ENCODE measurements around the gene C19orf73.

- TF ChIP-seq ARNTL (CRISPR knock-in tag; IDR thresholded peaks at IDR 0.05; ENCODE audit: borderline replicate concordance, low read depth) (no peak), GLIS3 (CRISPR knock-in tag; IDR thresholded peaks at IDR 0.05) (no peak), PATZ1 (CRISPR knock-in tag; IDR thresholded peaks at IDR 0.05; ENCODE audit: borderline replicate concordance) (no peak), ZNF70 (CRISPR knock-in tag; IDR thresholded peaks at IDR 0.05) (no peak), ESRRG (CRISPR knock-in tag; IDR thresholded peaks at IDR 0.05) (no peak), ZFP30 (CRISPR knock-in tag; IDR thresholded peaks at IDR 0.05) (no peak), RARB (CRISPR knock-in tag; IDR thresholded peaks at IDR 0.05) (no peak), BACH2 (CRISPR knock-in tag; IDR thresholded peaks at IDR 0.05; ENCODE audit: borderline replicate concordance) (no peak), ISL1 (CRISPR knock-in tag; IDR thresholded peaks at IDR 0.05) (no peak), TCF4 (CRISPR knock-in tag; IDR thresholded peaks at IDR 0.05; ENCODE audit: borderline replicate concordance) (no peak)
- TF ChIP-seq, protein P1, sequence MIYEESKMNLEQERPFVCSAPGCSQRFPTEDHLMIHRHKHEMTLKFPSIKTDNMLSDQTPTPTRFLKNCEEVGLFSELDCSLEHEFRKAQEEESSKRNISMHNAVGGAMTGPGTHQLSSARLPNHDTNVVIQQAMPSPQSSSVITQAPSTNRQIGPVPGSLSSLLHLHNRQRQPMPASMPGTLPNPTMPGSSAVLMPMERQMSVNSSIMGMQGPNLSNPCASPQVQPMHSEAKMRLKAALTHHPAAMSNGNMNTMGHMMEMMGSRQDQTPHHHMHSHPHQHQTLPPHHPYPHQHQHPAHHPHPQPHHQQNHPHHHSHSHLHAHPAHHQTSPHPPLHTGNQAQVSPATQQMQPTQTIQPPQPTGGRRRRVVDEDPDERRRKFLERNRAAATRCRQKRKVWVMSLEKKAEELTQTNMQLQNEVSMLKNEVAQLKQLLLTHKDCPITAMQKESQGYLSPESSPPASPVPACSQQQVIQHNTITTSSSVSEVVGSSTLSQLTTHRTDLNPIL (CRISPR knock-in tag; IDR thresholded peaks at IDR 0.05; ENCODE audit: low read depth), result no peak
- TF ChIP-seq, protein P2, sequence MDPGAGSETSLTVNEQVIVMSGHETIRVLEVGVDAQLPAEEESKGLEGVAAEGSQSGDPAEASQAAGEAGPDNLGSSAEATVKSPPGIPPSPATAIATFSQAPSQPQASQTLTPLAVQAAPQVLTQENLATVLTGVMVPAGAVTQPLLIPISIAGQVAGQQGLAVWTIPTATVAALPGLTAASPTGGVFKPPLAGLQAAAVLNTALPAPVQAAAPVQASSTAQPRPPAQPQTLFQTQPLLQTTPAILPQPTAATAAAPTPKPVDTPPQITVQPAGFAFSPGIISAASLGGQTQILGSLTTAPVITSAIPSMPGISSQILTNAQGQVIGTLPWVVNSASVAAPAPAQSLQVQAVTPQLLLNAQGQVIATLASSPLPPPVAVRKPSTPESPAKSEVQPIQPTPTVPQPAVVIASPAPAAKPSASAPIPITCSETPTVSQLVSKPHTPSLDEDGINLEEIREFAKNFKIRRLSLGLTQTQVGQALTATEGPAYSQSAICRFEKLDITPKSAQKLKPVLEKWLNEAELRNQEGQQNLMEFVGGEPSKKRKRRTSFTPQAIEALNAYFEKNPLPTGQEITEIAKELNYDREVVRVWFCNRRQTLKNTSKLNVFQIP (CRISPR knock-in tag; IDR thresholded peaks at IDR 0.05; ENCODE audit: borderline replicate concordance, low read depth), result no peak
These were observed 14.1 kb upstream of the C19orf73 start for GRCh38 chr19:49132974-49133609.
